ACC112 (cell line): Measurements from ENCODE around the gene CFAP74.
A peak's percentile ranks its signal among the peaks of the same experiment; 100 is the strongest.

Source experiments
- H2AFZ ChIP-seq: fragments of 200-600 bp; sonication (generic); one replicate; pipeline ENCODE4 v1.6.0; 2017; ENCODE audit warnings: antibody characterized with exemption, low read length; ENCODE audit not compliant: unreplicated experiment
- H3K27ac ChIP-seq: fragments of 200-600 bp; sonication (generic); 2 replicates; pipeline ENCODE4 v1.5.1; 2014; ENCODE audit warnings: low read depth, mild to moderate bottlenecking, antibody characterized with exemption, low read length, moderate library complexity
- H3K27me3 ChIP-seq: fragments of 200-600 bp; sonication (generic); 2 replicates; pipeline ENCODE4 v1.6.1; 2014; ENCODE audit warnings: mild to moderate bottlenecking, antibody characterized with exemption, low read length, moderate library complexity, mixed read lengths; ENCODE audit not compliant: insufficient read depth
- H3K36me3 ChIP-seq: fragments of 200-600 bp; sonication (generic); 2 replicates; pipeline ENCODE4 v1.6.1; 2016; ENCODE audit warnings: mild to moderate bottlenecking, antibody characterized with exemption, low read length, moderate library complexity, mixed read lengths; ENCODE audit not compliant: insufficient read depth
- H3K4me1 ChIP-seq: fragments of 200-600 bp; sonication (generic); one replicate; pipeline ENCODE4 v1.6.1; 2016; ENCODE audit warnings: low read length, mixed read lengths; ENCODE audit not compliant: insufficient read depth, unreplicated experiment, control insufficient read depth
- H3K4me3 ChIP-seq: fragments of 200-600 bp; sonication (generic); 2 replicates; pipeline ENCODE4 v1.5.1; 2014; ENCODE audit warnings: mild to moderate bottlenecking, low read depth, low read length
- H3K79me2 ChIP-seq: fragments of 200-600 bp; sonication (generic); one replicate; pipeline ENCODE4 v1.6.0; 2016; ENCODE audit warnings: low read length; ENCODE audit not compliant: control insufficient read depth, unreplicated experiment, insufficient read depth

Gene CFAP74

GRCh38 chr1:1899967-1900327, 103.6 kb downstream of the CFAP74 start:
- Histone ChIP-seq H3K27ac (no peak overlapping the region), H3K36me3 (no peaks in the 10 kb centered on the region), H3K4me3 (no peak overlapping the region), H2AFZ (no peak overlapping the region), H3K79me2 (no peaks in the 10 kb centered on the region), H3K27me3 (no peaks in the 10 kb centered on the region), H3K4me1 (peaks cover under 1% of the 10 kb centered on the region)

- Histone ChIP-seq H3K27ac (no peak overlapping the region), H3K4me1 (peaks cover 6% of the 10 kb centered on the region), H3K4me3 (no peak overlapping the region), H2AFZ (no peak overlapping the region), H3K79me2 (no peaks in the 10 kb centered on the region), H3K27me3 (no peaks in the 10 kb centered on the region), H3K36me3 (no peaks in the 10 kb centered on the region)
These were observed 104.2 kb downstream of the CFAP74 start for GRCh38 chr1:1899266-1899966.

GRCh38 chr1:1898246-1898933, 105.2 kb downstream of the CFAP74 start:
- Histone ChIP-seq H3K27ac (no peak overlapping the region), H3K36me3 (no peaks in the 10 kb centered on the region), H3K27me3 (no peaks in the 10 kb centered on the region), H2AFZ (no peak overlapping the region), H3K4me3 (no peak overlapping the region), H3K79me2 (no peaks in the 10 kb centered on the region), H3K4me1 (peaks cover 12% of the 10 kb centered on the region)

DNA sequence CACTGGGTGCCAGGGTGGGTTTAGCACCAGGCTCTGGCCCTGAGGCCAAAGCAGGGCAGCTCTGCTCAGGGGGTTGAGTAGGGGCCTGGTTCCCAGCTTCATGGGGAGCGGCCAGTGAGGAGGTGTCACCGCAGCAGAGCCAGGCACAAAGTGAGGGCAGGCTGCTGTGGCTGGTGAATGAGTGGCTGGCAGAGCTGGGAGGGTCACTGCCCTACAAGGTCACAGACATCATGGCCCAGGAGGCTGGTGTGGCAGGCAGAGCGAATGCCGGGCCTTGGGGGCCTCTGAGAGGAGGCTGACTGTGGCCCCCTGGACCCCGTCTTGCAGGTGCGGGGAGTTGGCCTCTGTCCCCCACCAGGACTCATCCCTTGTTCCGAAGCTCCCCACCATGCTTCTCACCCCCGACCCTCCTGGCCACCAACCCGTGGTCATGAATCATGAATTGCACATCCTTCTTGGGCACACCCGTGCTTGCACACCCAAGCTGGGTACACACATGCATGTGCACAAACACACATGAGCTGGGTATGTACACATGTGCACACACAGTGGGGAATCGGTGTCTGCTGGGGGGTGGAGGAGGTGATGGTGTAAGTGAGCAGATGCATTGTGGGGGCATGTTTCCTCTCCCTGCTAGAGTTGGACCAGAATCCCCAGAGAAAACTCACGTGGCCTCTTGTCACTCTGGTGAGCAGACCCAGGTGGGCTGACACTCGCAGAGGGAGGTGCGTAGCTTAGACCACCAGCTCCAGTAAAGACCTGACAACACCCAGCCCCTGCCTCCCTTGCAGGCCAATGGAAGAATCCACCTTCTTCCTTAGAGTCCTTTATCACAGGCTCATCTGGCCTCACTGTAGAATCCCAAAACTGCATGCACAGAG, 107.9 kb downstream of the CFAP74 start:
- Histone ChIP-seq H3K4me1 (peaks cover 21% of the 10 kb centered on the region), H3K4me3 (no peak overlapping the region), H3K79me2 (peaks cover 2% of the 10 kb centered on the region), H3K27ac (no peak overlapping the region), H3K27me3 (no peaks in the 10 kb centered on the region), H2AFZ (no peak overlapping the region), H3K36me3 (no peaks in the 10 kb centered on the region)

GRCh38 chr1:1895060-1895418, 108.5 kb downstream of the CFAP74 start:
- H3K79me2 ChIP-seq, result peaks cover 8% of the 10 kb centered on the region
- H3K4me1 ChIP-seq, result peaks cover 21% of the 10 kb centered on the region
- H3K27me3 ChIP-seq, result no peaks in the 10 kb centered on the region
- H2AFZ ChIP-seq, result no peak overlapping the region
- no peaks in the 10 kb centered on the region for H3K36me3 ChIP-seq
- H3K4me3 ChIP-seq, result 0 out of 2 replicates have a peak overlapping the region, but pooled peaks have one; percentile 29
- H3K27ac ChIP-seq, result no peak overlapping the region

DNA sequence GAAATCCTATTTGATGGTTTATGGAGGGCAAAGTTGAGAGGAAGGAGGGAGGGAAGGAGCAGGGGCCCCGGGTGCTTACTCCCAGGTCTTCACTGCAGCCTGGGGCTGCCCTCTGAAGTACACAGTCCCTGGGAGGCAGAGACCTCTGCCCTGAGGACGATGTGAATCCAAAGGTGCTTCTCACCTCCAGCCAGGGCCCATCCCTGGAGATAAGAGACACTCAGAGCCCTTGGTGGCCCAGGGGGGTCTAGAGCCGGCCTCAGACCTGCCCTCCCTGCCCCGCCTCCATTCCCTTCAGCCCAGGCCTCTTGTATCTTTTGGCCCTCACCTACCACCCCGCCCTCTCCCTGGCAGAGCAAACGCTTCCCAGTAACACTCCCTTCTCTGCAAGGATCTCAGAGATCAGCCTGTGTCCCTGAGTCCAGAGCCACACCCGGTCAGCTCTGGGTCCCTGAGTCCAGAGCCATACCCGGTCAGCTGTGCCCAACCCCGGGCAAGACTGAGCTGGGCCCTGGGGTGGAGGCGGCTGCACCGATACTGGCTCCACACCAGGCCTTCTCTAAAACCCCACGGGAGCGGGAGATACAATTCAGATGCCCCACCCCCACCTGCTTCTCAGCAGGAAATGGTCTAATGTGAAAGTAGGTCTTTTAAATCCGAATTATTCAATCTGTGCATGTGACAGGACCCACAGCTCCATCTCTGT, 109.1 kb downstream of the CFAP74 start:
- Histone ChIP-seq H3K27me3 (no peaks in the 10 kb centered on the region), H2AFZ (no peak overlapping the region), H3K4me3 (0 out of 2 replicates have a peak overlapping the region, but pooled peaks have one; percentile 29), H3K27ac (no peak overlapping the region), H3K4me1 (peaks cover 21% of the 10 kb centered on the region), H3K36me3 (no peaks in the 10 kb centered on the region), H3K79me2 (peaks cover 14% of the 10 kb centered on the region)

DNA sequence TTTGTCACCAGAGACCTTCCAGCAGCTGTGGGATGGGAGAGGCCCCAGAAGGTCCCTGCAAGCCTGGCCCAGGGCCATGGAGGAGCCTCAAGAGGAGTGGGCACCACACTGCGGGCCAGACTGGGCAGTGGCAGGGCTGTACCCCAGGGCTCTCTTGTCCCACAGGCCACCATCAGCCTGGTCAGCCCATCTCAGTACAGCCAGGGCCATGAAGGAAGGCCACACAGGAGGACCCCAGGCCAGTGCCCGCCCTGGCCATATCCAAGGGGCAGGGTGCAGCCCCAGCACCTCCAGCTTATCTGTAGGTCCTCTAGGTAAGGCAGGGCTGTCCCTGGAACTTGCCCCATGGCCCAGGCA, 109.6 kb downstream of the CFAP74 start:
- Histone ChIP-seq H3K27ac (no peak overlapping the region), H3K4me1 (peaks cover 21% of the 10 kb centered on the region), H3K4me3 (no peak overlapping the region), H3K79me2 (peaks cover 19% of the 10 kb centered on the region), H2AFZ (no peak overlapping the region), H3K27me3 (no peaks in the 10 kb centered on the region), H3K36me3 (no peaks in the 10 kb centered on the region)

GRCh38 chr1:1893291-1893985, 110.1 kb downstream of the CFAP74 start:
- H3K4me1 ChIP-seq, result peaks cover 26% of the 10 kb centered on the region
- H3K4me3 ChIP-seq, result no peak overlapping the region
- no peak overlapping the region for H2AFZ ChIP-seq
- H3K27me3 ChIP-seq, result no peaks in the 10 kb centered on the region
- no peak overlapping the region for H3K27ac ChIP-seq
- H3K36me3 ChIP-seq, result no peaks in the 10 kb centered on the region
- peaks cover 24% of the 10 kb centered on the region for H3K79me2 ChIP-seq

DNA sequence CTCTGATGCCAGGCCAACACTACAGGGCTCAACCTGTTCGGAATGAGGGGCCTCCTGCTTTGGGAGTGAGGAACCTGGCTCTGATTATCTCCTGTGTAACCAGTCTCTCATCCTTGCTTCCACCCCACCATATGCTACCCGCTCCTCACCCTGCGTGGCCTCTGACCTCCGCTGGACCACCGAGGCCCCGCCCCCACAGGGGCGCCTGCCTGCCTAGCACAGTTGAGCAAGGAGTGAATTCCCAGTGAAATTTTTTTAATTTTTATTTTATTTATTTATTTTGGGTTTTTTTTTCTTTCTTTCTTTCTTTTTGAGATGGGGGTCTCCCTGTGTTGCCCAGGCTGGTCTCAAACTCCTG, 110.8 kb downstream of the CFAP74 start:
- peaks cover 31% of the 10 kb centered on the region for H3K79me2 ChIP-seq
- H3K27me3 ChIP-seq, result no peaks in the 10 kb centered on the region
- peaks cover 33% of the 10 kb centered on the region for H3K4me1 ChIP-seq
- H3K36me3 ChIP-seq, result no peaks in the 10 kb centered on the region
- H3K27ac ChIP-seq, result no peak overlapping the region
- no peak overlapping the region for H3K4me3 ChIP-seq
- H2AFZ ChIP-seq, result no peak overlapping the region
